T-helper 2 cell (primary cell): Measurements from ENCODE around the gene BRD3.

Experiments used
- DNase-seq, 5 experiments: peaks; one replicate each; pipeline versions ENCODE4 v3.0.0 to v3.0.0-alpha.2; 2012 to 2022

The BRD3 gene

DNA sequence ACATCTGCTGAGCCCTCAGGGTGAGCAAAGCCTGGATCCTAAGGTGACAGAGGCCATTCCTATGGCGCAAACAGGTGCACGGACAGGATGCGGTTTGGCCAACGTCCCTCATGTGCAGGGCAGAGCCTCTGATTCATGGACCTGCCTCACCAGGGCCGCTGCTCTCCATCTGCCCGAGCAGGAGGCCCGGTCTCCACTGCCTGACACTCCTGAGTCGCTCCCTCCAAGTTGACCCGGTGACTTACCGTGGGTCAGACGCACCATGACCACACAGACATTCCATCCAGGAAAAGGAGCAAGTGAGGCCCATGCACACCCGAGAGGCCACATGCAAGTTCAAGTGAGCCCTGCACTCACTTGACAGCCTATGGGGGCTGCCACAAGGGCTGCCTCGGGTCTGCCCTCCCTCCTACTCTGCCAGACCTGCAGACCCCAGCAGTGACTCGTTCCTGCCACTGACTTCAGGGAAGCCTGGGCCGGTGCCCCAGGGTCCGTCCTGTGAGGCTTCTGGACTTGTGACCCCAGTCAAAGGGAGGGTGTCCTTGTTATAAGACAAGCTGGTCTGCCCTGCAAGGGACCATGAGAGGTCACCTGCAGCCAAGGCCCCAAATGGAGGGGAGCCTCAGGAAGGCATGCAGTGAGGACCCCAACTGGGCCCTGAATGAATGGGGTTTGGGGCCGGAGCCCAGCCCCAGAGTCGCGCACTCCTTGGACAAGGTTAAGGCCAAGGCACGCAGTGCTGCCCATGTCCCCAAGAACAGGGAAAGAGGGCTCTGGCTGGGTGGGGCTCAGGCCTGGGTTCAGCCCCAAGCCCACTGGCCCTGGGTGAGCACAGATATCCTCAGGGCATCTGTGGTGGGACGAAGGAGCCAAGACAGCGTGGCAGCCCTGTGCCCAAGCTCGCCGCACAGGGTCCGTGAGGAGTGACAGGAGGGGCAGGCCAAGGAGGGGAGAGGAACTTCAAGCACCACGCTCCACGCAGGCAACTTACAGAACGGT, 32.5 kb downstream of the BRD3 start:
- no peak for DNase-seq

DNA sequence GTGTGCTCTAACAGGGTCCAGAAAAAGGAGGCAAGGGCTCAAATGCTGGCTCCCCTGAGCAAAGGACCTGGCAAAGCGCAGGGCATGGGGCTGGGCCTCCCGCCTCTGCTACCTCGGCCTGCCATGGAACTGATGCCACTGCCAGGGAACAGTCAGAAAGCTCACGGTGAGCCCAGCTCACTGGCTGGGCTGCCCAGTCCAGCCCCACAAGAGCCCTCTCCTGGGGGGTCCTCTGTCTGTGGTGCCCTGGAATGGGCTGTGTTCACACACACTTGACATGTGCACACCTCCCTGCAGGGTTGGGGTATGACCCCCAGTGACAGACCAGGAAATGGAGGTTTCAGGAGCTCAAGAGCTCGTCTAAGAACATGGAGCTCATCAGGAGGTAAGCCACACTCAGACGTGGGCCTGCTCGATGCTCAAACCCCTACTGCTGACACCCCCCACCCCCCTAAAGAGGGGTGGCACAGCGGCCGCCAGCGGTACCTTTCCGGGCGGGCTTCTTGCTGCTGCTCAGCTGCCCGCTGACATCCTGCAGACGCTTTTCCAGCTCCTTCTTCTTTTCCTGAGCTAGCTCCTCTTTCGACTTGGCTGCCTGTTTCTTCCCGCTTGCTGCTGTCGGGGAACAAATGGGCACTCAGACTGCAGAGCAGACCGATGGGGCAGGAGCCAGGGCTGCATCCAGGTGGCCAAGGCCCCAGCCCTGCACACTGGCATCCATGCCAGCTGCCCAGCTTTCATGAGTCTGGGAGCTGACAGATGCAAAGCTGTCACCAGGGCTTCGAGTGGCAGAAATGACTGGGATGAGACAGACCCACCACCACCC, 33.4 kb downstream of the BRD3 start:
- DNase-seq, result no peak

DNA sequence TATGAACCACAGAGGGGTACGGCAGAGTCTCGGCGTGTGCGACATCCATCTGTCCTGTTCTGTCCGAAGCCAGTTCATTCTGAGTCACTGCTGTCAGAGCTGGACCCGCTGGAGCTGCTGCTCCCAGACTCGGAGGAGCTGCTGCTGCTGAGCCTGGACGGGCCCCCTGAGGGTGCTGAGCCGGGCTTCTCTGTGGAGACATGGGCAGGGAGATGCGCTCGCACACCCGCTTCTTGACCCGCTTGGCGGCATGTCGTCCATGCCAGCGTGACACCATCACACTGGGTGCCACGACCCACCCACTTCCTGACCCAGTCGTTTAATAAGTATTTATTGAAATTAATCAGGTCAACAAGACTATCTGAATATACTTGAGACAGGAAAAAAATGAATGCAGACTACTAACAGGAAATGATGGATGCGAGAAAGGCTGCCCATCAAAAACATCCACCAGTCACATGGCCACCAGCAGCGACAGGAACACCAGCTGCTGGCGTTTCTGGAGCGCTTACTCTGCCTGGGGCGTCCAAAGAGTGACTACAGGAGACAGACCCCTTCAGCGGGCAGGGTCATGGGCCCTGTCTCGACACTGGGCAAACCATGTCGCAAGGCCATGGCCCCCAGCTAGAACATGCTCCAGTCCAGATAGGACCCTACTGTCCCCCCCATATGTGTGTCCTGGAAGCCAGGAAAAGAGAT, 34.2 kb downstream of the BRD3 start:
- DNase-seq, result no peak

DNA sequence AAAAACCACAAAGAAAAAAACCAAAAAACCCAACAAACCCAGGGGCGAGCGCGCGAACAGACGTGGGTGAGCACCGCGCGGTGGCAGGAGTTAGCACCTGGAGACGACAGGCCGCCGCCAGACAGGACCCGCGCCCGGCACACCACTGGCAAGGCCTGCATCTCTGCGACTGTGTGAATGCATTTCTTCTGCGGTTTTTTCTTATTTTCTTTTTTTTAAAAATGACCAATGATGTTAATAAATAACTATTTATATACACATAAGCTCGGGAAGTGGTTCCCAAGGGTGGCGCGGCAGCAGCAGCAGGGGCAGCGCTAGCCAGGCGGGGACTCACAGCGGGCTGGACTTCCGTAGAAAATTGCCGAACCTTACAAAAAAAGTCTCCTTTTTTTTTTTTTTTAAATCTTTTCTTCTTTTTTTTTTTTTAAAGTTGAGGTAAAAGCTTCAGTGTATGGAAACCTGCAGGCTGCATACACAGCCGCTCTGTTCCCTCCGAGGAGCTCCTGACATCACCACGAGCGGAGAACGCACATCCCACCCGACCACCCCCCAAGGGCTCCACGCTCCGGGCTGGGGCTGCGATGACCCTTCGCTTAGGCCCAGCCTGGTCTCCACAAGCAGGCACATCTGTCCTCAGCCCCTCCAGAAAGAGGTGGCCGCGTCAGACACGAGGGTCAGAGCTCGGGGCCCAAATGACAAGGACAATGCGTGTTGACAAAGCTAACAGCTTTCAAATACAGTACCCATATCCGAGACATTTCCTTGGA, 35.2 kb downstream of the BRD3 start:
- no peak for DNase-seq

DNA sequence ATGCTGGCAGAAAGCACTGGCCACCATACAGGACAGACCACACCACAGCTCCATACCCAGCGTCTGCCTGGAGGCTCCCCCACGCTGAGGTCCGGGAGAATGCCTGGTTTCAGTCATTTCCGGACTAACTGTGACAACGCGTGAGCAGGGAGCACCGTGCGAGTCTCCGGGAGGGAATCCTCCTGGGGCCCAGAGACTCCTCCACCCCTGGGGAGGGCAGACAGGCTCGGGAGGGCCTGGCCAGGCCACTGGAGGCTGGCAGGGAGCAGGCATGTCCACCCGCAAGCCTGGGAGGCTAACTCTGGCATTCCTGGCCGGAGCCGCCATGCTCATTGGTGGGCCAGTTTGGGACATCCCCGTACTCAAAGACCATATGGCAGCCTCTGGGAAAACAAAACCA, 36.0 kb downstream of the BRD3 start:
- DNase-seq, result no peak

DNA sequence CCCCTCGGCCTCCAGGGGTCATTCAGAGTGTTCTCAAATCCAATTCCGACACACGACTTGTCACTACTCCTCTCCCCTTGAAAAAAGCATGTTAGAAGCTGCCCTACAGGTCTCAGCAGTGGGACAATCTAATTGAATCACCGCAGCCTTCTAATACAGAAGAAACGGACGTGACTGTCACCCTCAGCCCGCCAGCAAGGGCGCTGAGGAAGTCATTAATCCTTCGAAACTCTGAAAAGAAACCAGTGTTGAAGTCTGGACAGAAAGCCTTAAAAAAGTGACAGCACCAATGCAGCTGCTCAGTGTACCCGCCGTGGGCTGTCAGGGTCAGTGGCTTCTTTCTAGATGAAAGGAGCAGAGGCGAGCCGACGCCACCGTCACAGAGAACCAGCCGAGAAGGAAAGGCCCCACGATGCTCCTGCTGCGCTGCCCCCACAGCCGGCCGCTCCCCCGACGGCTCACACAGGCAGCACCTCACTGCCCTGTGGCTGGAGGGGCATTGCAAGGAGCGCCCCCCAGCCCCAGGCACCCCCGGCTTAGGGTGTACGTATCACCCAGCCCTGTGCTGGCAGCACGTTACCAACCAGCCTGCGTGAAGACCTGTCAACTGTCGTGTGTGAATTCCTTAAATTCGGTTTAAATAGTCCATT, 36.9 kb downstream of the BRD3 start:
- DNase-seq, result no peak

DNA sequence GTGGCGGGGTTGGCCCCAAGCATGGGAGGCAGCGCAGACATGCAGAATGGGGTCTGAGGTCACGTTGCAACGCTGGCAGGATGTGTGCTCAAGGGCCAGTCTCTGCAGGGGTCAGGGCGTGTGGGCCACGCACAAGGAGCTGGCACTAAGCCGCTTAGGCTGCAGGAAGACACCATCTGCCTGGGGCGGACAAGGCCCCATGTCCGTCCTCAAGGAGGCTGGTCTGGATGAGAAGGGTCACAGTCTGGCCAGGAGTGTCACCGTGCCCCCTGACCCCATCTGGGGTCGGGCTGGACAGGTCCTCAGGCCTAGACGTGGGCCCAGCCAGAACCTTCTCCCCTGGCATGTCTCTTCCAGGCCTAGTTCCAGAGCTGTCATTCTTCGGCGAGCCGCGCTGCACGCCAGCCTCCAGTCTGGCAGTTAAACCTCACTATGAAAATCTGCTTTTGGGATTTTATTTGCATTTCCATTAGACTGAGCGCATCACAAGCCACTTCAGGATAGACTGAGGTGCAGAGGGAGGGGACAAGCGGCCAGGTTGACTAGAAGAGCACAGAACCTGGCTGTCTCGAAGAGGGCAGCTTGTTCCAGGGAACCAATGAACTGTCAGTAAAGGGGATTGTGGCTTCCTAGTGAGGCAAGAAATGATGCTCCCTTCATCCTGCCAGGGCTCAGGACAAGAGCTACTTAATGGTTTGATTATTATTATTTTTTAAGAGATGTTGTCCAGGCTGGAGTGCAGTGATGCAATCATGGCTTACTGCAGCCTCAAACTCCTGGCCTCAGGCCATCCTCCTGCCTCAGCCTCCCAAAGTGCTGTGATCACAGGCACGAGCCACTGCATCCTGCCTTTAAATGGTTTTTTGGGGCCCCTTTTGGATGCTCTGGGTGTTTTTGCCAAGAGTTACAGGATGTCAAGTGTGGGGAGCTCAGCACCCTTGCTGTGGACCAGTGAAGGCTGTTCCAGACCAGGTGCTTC, 38.3 kb downstream of the BRD3 start:
- DNase-seq, result no peak

DNA sequence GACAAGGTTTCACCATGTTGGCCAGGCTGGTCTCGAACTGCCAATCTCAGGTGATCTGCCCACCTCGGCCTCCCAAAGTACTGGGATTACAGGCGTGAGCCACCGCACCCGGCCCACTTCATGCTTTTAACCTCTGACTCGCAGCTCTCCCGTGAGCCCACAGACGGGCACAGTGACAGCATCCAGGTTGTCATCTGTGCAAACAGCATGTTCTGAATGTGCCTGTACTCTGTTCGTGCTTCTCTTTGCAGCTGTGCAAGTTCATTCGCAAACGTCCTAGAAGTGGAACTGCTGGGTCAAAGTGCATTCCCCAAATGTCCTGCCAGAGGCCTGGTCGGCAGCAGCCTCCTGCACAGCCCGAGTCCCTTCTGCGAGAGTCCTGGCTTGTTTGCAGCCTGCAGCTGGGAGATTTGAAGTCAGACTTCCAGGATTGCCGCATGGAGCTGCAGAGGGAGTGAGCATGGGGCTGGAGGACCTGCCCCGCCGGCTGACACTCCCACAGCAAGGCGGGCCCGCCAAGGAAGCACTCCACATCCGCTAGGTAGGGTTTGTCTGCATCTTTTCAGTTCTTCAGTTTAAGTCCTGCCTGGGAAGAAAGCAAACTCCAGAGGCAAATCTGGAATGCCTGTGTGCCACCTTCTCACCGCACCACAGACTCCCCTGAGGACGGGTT, 39.1 kb downstream of the BRD3 start:
- DNase-seq, result no peak

DNA sequence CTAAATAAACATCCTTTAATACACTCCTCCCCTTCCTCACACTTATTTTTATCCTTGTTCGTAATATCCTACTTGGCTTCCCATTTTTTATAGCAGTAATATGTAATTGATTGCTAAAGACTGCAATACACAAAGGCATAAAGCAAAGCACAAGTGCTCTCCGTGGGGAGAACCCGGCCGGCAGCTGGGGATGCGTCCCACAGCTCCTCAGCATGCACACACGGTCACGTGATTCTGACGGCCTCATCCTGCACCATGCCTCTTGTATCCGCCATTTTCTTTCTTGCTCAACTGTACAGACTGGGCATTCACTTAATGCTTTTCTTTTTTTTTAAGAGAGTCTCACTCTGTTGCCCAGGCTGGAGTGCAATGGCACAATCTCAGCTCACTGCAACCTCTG, 39.8 kb downstream of the BRD3 start:
- no peak for DNase-seq

DNA sequence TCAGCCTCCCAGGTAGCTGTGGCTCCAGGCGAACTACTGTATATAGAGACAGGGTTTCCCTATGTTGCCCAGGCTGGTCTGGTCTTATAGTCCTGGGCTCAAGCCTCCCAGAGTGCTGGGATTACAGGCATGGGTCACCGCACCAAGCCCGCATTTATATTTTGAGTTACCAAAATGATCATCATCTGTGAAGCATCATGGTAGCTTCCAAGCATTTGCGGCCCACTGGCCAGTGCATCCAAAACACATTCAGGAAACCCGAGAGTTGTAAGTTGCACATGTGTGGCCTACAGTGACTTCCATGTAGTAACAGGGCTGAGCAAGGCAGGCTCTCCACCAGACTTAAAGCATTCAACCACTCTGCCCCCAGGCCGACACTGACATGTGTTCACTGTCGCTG, 40.3 kb downstream of the BRD3 start:
- DNase-seq, result no peak

DNA sequence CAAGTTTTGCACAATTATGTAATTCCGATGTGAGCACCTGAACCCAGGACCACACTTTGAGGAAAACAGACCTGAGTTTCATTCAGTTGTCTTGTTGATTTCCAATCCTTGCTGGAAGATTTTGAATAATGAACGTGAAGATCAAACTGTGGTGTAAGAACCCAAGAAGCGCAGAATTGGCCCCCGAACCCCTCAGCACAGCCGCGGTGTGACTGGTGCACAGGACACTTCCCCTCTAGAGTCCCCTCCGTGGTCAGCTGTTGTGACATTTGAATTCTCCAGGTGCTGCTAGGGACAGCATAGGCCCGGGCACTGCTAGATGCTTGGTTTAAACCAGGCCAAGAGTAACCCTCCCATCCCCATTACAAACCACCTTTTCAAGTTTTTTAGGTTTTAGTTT, 40.8 kb downstream of the BRD3 start:
- no peak for DNase-seq

DNA sequence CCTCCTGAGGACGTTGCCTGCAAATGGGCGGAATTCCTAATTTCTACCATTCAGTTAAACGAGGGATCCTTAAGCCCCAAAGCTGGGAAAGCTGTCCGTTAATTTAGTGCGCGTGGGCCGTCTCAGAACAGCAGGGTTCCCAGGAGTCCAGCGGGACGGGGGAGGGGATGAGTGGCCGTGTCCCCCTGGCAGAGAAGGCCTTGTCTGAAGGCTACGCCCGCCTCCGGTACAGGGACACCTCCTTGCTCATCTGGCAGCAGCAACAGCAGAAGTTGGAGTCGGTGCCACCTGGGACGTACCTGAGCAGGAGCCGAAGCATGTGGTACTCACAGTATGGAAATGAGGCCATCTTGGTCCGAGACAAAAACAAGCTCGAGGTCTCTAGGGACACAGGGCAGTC, 41.2 kb downstream of the BRD3 start:
- DNase-seq, result no peak

DNA sequence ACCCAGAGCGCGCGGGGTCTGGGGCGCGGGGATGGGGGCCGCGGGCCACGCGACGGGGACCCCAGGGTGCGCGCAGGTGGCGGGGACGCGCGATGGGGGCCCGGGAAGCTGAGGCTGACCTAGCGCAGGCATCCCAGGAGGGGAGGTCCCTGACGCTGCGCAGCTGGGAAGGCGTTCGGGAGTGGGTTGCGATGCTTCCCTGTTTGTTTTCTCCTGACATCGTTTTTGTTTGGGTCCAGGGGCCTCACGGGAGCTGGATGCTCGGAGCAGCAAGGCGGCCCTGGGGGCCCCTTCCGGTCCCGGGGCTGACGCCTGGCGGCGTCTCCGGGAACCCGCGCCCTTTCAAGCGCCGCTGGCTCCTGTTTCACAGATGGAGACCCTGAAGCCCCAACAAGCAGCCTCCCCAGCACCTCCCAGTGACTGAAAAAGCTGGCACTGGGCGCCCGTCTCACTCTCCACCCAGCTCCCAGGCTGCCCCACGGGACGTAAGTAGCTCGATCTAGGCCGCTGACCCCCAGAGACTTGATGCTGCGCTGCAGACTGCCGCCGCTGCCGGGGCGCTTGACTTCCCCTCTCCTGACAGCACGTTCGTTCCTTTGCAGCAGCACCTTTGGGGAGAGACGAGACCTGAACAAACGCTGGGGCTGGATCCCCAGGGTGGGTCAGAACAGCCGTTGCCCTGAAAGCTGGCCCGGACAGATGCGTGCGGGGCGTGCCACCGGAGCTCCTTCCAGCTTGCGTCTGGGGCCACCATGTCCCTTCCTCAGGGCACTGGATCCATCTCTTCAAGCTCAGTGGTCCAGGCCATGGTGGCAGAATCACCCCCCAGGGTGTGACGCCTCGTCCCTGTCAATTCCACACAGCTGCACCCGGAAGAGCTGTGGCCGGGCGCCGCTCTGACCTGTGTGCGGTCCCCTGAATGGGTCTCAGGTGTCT, 42.0 kb downstream of the BRD3 start:
- DNase-seq, result peak in 4 of 5 experiments; percentile 21 to 59 (median 38)

DNA sequence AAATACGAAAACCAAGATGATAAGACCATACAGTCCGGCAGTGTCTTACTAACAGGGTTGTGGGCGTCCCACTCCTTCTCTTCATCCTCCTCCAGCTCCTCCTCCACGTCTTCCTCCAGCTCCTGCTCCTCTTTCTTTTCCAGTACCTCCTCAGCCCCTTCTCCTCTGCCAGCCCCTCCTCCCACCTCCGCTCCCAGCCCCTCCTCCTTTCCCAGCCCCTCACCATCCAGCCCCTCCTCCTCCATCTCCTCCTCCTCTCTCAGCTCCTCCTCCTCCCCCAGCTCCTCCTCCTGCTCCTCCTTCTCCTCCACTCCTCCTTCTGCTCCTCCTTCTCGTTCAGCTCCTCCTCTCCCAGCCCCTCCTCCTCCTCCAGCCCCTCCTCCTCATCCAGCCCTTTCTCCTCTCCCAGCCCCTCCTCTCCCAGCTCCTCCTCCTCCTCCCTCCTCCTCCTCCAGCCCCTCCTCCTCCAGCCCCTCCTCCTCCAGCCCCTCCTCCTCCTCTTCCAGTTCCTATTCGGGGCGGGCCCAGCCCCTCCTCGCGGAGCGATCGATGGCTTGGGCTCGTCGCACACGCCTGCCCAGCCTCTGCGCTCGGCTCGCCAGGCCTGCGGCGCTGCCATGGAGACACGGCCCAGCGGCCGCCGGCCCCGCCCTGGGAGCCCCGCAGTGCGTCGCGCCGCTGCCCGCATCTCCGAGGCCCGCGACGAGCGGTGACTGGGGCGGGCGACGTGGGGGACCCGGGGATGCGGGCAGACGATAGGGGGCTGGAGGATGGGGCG, 42.8 kb downstream of the BRD3 start, which contains the start of gene BRD3OS:
Gene BRD3OS, plus strand, starts transcription at position 654 of the 778 bp plus-strand sequence. CDS start 1,267 bp downstream, outside the sequence.
- peak; percentile 81 to 98 (median 90) for DNase-seq

DNA sequence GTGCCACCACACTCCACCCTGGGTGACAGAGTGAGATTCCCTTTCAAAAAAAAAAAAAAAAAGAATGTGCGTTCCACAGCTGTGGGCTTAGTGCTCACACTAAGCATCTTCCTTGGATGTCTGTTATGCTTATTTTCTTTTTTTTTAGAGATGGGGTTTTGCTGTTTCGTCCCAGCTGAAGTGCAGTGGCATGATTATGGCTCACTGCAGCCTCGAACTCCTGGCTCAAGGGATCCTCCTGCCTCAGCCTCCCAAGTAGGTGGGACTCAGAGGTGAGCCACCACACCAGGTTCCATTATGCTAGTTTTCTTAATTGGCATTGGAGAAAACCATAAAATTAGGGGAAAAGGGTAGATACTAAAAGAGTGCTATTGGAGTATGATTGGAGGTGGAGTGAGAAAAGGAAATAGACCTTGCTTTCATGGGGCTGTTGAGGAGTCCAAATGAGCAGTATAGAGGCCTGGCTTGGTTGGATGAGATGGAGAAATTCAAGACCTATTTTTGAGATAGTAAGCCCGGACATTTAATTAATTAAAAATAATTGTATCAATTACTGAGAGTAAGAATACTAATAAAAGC, 43.5 kb downstream of the BRD3 start:
- no peak for DNase-seq

DNA sequence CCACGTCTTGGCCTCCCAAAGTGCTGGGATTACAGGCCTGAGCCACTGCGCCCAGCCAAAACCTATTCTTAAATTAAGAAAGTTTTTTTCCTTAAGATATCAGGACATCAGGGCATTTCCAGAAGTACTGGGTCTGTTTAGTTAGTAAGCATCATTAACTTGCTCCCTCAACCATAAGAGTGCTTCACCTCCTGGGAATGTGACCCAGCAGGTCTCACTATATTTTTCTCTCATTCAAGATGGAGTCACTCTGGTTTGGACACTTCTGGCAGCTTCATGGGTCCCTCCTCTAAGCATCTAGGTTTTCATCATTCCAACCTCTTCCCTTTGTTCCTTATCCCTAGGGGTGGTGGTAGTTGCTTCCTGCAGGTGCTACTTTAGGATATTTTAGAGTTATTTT, 52.9 kb downstream of the BRD3 start:
- no peak for DNase-seq

DNA sequence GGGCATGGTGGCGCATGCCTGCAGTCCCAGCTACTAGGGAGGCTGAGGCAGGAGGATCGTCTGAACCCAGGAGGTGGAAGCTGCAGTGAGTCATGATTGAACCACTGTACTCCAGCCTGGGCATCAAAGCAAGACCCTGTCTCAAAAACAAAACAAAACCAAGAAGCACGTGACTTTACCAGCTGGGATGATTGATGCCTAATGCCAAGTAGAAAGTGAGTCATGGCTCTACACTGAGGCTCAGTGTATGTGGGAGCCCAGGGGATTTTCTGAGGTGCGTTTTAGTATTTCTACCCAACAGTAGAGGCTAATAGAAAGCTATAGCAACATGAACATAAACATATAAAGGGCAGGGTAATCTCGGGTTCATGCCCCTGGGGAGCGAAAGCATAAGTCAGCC, 56.4 kb downstream of the BRD3 start:
- no peak for DNase-seq
